ENCODE results near the gene GIMAP7.
"Not testable (repeated sequence)": the region's sequence is repeated elsewhere in the genome, so short reads cannot be mapped to it uniquely, and the experiment has no call there.

GIMAP7 gene

DNA sequence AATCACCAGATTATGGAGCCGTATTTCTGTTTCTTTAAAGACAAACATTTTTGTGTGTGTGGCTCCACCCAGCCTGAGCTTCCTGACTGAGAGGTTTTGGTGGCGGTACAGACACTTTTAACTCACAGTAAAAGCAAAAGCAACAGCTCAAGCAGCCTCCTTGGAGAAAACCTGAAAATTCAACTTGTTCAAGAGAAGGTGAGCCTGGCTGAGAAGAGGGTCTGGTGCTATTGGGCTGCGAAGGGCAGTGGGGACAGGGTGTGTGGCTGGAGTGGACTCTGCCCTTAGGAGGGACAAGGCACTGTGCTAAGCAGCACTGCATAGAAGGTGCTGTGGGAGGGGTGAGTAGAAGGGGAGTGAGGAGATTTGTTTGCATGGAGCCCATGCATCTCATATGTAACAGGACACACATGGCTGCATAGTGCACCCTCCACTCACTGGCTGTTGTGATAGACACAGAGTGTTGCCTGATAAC is at the start of gene GIMAP7:
GIMAP7 (plus strand) TSS at position 125 of the 475 bp plus-strand sequence. CDS start 5,103 bp downstream, outside the sequence.
- FAIRE-seq = no peak

DNA sequence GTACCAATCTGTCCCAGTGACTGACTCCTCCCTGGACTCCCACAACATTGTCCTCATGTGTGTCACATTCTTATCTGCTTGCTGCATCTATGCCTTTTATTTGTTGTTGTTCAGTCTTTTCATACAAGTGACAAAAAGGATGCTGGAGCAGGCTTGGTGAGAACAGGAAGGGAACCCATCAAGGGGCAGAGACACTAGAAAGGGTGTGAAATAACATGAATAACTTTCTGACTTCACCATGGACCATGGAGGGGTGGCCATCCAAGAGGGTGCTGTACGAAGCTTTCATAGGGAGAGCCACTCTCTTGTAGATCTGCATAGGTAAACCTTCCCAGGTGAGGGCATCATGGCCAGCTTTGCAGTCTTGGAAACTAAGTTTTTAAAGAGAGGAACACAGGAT is 49.7 kb upstream of the GIMAP7 start:
- no peak for FAIRE-seq

DNA sequence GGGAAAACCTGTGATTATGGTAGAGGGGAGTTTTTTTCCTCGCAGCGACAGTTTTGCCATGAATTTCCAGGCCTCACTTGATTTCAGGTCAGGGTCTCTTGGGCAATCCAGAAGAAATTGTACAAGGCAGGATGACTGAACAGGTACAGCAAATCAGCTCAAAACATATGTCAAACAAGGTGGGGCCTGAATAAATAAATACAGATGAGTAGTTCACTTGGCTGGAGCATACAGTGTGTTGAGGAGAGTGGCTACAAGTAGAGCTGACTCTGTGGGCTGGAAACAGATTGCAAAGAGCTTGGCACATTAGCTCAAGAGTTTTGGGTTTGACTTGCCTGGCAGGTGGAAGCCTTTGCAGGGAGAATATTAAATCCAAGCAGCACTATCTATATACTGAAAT is 49.3 kb upstream of the GIMAP7 start:
- no peak for FAIRE-seq

DNA sequence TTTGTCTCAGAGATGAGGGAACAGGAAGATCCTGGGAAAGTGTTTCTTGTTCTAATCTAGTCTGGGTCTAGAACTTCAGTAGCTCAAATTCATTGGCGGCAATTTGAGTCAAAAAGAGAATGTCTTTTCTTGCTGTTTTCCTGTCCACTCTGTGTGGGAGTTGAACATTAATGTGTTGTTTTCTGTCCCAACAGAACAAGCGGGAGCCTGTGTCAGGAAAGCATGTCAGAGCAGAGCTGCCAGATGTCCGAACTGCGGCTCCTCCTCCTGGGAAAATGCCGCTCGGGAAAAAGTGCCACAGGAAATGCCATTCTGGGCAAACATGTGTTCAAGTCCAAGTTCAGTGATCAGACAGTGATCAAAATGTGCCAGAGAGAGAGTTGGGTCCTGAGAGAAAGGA is 48.2 kb upstream of the GIMAP7 start:
- no peak for FAIRE-seq

DNA sequence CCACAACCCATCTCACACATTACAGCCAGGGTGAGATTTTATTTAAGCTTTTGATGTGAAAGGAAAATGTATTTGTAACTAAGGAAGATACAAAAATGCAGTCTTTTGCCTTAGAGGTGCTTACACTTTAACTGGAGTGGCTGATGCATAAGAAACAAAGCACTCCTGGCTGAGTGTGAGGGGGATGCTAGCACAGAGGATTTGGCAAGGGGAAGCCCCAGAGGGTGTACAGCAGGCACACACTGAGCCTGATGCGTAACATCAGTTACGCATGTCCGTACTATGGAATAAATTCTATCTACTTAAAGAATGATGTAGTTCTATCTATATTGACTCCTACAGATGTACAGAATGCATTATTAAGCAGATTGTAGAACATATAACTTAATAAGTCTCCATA is 46.4 kb upstream of the GIMAP7 start:
- no peak for FAIRE-seq

DNA sequence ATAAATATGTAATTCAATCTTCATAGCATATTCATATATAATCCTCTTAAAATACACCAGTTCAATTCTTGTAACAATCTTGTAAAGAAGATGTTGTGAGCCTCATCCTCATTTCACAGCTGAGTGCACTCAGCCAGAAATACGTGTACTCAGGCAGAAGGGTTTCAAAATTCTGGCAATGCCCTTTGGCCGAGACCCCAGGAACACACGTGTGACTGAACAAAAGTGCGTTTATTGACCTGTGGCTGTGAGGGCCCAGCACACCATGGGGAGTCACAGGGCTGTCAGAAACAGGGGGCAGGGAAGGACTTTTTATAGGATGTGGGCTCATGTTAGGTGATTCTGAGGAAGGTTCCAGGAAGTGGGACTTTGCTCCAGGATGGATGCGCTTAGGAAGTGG is 42.8 kb upstream of the GIMAP7 start:
- no peak for FAIRE-seq

DNA sequence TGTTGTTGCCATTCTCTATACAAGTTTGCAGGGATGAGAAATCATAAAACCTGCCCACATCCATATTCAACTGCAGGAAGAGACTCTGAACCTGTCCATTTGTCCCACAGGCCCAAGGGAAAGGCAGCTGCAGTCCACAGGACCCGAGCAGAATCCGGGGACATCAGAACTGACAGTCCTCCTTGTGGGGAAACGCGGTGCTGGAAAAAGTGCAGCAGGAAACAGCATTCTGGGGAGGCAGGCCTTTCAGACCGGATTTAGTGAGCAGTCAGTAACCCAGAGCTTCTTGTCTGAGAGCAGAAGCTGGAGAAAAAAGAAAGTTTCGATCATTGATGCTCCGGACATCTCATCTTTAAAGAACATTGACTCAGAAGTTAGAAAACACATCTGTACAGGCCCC is 40.8 kb upstream of the GIMAP7 start:
- no peak for FAIRE-seq

DNA sequence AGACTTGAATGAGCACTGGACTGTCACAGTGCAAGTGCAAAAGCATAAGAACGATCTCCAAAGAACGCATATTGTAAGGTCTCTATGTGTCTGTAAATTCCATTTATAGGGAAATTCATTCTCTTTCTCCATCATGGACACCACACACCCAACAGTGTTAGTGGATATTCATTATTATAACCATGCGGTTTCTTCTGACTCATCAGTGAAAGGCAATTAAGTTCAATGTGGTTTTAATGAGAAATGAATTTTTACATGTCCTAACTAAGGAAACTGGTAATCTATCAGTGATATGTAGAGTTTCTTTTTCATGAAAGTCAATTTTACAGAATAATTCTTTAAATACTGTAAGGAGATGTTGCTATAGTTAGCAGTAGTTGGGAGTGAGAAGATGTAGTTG is 38.4 kb upstream of the GIMAP7 start:
- FAIRE-seq = no peak

DNA sequence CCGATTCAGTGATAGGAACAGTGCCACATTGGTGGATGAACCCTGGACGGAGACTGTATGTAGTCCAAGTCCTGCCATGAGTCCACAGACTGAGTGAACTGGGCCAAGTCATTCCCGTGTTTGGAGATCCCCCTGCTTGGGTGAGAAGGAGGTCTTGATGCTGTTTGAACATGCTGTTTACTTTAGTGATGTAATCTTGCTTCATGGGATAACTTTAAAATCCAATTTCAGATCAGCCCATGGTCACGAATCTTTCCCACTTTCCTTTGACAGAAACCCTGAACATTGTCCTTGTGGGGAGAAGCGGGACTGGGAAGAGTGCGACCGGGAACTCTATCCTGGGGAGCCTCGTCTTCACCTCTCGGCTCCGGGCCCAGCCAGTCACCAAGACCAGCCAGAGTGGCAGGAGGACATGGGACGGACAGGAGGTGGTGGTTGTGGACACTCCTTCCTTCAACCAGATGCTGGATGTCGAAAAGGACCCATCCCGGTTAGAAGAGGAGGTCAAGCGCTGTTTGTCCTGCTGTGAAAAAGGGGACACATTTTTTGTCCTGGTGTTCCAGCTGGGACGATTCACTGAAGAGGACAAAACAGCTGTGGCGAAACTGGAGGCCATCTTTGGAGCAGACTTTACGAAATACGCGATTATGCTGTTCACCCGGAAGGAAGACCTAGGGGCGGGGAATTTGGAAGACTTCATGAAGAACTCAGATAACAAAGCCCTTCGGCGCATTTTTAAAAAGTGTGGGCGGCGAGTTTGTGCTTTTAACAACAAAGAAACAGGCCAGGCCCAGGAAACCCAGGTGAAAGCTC is 37.6 kb upstream of the GIMAP7 start:
- FAIRE-seq = no peak

DNA sequence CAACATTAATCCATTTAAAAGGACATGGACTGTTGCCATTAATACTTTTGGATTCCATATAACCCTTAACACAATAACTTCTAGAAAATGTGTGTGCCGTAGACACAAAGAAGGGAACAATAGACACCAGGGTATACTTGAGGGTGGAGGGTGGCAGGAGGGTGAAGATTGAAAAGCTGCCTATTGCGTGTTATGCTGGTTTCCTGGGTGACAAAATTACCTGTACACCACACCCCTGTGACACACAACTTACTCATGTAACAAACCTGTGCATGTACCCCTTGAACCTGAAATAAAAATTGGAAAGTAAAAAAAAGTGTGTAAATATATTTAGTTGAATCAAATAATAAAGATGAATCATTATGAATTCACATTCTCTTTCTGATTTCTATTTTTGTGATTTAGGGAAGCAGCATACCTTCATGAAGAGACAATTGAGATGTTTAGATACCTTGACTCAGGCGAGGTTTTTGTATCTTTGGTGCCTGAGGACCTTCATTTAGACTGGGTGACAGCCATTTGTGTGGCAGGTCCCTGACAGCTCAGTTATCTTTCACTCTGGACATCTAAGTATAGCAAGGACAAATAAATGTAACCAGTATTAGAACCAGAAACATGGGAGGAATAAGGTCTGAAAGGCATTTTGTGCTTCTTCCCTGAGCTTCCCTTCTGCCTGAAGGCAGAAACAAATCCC is 35.5 kb upstream of the GIMAP7 start:
- no peak for FAIRE-seq

DNA sequence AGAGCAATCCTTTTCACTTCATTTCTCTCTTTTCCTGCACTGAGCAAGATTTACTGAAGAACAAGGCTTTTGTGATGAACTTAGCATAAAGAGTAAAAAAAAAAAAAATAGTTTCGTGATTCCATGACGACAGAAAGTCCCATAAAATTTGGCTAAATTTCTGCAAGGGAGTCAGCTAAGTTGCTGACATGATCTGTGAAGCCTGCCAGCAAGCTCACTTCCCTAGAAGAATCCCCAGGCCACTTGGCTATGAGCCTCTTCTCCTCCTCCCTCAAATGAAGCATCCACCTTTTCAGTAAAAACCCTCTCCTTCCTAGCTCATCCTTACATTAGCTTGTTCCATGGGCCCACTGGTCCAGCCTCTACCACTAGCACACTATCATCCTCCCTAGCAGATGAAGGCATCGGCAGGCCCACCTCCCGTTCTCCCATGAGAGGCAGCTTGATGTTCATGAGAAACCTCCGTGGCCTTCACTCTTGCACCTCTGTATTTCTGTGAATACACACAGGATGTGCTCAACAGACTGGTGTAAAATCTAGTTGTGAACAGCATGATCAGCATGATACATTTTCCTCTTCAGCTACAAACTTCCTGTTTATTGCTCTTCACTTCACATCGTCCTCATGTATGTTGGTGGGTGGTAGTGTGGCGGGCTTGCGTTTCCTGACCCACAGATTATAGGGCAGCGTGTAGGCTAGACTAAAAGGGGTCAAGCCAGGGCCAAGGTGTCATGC is 33.3 kb upstream of the GIMAP7 start:
- no peak for FAIRE-seq

DNA sequence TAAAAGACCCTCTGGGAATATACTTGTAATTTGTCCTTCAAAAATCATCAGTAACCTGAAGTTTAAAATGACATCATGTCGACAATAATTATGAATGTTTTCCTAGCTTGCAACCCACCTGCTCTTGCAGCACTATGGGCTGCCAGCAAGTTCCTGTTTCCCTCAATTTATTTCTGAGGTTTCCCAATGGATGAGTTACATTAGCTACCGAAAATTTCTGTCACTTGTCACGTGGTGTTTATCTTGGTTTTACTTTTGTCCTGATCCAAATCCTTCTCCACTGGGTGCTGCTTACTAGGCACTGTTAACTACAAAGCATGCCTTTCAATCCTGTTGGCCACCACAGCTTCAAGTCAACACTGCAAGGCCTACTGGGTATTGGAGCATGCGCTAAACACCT is 32.8 kb upstream of the GIMAP7 start:
- FAIRE-seq = no peak

DNA sequence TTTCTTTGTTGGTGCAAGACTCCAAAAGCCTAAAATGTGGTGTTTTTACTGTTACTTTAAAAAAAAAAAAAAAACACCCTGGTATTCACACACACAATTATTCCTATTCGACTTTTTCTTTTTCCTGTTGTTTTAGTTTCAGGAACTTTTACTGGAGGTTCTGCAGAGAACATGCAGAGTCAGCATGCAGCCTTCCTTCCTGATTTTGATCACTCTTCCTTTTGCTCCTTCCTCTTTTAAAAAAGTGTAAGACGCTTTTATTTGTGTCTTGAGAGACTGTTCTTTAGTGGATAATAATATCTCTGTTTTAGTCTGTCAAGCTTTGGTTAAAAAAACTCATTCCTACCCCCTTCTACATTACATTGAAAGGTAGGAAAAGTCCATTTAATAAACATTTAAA is 31.2 kb upstream of the GIMAP7 start:
- FAIRE-seq = not testable (repeated sequence)

DNA sequence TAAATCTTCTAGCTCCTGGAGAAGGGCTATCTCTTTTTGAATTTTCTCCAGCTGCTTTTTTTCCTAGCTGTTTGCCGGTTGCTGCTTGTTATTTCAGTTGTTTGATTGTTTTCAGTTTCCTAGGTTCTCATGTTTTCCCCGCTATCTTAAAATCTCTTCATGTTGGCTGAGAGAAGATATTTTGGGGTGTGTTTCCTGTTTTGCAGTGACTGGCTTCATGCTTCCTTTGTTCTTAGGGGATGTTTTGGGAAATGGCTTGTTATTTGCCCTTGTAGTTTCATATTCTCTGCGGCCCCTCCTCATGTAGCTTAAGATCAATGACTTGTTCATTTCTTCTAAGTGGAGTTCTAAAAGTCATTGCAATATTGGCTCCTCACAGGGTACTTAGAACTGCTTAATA is 30.6 kb upstream of the GIMAP7 start:
- FAIRE-seq = not testable (repeated sequence)

DNA sequence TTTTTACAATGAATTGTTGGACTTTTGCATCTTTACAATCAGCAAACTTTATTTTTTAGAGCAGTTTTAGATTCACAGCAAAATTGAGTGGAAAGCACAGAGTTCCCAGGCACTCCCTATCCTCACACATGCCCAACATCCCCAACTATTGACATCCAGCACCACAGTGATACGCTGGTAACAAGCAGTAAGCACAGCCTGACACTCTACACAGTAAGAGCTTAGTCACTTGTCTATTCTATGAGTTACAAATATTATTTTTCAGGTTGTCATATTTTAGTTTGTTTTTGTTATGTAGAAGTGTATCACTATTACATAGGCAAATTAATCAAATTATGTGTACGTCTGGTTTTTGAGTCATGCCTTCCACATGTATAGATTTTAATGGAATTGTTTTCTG is 27.0 kb upstream of the GIMAP7 start:
- FAIRE-seq = no peak

DNA sequence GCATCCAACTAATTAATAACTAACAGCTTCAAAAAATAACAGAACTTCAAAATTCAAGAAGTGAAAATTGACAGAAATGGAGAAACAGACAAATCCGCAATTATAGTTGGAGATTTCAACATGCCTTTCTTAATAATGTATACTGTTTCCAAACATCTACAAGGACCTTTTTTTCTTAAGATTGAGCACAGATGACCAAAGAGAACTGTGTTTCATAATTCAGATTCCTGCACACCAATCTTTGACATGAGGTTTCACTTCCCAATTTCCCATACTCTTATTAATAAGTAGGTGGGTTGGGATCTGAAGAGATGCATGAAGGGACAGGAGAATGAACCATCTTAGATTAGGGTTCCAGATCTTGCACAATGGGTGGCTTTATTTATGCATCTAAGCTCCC is 24.9 kb upstream of the GIMAP7 start:
- no peak for FAIRE-seq

DNA sequence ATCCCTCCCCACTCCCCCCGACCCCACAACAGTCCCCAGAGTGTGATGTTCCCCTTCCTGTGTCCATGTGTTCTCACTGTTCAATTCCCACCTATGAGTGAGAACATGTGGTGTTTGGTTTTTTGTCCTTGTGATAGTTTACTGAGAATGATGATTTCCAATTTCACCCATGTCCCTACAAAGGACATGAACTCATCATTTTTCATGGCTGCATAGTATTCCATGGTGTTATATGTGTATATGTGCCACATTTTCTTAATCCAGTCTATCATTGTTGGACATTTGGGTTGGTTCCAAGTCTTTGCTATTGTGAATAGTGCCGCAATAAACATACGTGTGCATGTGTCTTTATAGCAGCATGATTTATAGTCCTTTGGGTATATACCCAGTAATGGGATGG is 21.2 kb upstream of the GIMAP7 start:
- FAIRE-seq = not testable (repeated sequence)

DNA sequence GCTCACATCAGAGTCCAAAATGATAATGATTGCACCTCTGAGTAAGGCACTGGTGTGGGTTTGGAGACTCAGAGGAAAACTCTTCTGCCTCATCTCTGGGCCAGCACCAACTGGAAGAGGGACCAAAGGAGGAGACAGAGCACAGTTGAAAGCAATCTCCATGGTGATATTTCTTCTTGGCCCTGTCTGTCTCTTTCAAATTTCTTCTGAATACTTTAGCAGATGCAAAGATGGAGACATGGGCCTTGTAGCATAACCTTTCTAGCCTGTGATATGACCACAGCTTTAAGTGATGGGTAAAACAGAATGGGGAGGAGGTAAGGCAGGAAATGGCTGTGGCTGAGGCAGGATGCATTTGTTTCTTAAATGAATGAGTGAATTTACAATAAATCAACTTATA is 12.2 kb upstream of the GIMAP7 start:
- FAIRE-seq = no peak

DNA sequence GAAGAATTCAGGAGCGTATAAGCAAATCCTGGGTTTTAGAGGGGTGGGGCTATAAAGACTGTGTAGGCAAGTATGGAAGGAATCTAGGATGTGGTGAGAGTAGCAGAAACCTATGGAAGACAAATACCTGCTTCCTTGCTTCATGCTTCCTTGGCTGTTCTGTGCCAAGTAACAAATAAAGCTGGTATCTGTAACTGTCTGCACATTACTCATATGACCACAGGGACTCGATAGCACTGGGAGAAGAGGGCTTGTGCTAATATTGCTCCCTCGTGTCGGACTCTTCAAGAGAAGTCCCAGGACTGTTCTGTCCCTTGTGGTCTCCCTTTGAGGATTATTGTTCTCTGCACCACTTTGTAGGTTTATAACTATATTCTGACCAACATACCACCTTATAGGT is 11.5 kb upstream of the GIMAP7 start:
- FAIRE-seq = no peak

DNA sequence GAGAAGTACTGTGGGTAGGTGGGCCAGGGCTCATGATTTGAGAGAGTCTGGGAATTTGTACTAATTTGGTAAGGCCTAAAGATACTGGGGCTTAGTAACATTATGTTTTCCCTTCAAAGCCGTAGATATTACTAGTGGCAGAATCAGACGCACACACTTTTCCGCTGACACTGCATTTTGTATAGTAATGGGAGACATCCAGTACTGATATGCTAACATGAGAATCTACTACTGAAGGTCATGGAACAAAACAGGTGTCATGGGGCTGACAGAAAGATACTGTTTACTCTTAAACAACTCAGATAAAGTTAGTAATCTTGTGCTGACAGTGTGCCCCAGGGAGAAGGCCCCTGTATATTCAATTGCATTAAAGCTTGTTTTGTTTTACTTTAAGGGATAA is 11.1 kb upstream of the GIMAP7 start:
- FAIRE-seq = no peak

DNA sequence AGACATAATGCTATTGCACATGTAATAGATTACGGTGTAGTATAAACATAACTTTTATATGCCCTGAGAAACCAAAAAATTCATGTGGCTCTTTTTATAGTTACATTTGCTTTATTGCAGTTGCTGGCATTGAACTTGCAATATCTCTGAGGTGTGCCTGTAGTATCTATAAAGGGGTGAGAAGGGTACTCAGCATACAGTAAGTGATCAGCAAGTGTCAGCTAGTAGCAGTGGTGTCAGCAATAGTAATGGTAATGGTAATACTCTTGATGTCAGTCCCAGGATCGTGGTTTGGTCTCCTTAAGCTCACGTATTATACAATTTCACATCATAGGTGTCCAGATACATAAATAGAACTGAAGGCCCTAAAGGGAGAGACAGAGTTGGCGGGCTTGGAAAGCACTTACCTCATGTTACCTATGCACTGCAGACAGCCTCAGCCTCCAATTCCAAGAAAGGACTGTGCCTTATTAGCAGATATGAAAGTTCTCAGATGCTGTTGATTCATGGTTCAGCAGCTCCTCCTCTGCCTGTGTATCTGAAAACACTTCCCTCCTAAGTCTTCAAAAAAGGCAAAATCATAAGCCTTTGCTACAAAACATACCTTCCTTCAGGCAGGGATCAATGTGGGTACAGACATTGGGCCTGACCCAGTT is 6.6 kb upstream of the GIMAP7 start:
- FAIRE-seq = no peak

DNA sequence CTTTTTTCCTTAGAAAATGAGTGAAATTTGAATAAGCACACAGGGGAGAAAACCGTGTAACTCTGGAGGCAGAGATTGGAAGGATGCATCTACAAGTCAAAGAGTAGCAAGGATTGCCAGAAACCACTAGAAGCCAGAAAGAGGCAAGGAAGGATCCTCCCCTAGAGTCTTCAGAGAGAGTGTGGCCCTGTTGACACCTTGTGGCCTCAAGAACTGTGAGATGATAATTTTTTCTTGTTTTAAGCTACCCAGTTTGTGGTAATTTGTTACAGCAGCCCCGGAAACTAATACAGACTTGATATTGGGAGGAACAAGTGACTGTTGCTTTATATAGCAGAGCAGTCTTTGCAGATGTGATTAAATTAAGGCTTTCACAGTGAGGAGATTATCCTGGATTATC is 3.6 kb upstream of the GIMAP7 start:
- no peak for FAIRE-seq

DNA sequence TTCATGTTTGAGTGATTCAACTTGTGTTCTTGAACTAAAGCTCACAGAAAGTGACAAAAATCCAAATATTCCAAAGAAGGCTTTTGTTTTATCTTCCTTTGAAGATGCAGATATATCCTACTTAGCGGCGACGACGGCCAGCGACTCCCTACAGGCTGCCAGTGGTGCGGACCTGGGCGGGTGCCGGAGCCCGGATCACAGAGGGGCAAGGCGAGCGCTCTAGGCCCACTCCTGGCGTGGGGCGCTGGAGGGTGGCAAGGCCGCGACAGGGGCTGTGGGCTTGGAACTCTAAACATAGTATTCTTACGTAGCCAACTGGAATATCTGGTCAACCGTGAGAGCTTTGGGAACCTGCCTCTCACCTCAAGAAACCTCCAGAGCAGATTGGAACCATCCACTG is 914 bp upstream of the GIMAP7 start:
- no peak for FAIRE-seq
